GM12878 (cell line): ENCODE data around the gene RASGRF2. TPM values are rescaled to one million over a fixed set of nuclear protein-coding genes. Genes with fewer than 3 reads are reported as not detected.

Experiments
- ATAC-seq: fragments of 200-7000 bp; cut with Tn5 transposase; 3 replicates; pipeline ENCODE4 v1.9.1; 2020; ENCODE audit warnings: mild to moderate bottlenecking, moderate library complexity
- BruUV-seq: library from RNA; stranded (reverse); fragments of 400-500 nt; replicated peaks from 2 replicates; lab custom pipeline; 2021; lab: Mats Ljungman, UMichigan
- CTCF ChIA-PET: fragments of 300-600 bp; sonication (Branson Sonifier 250); formaldehyde crosslinking; extraction: SDS; loops from one replicate; lab custom pipeline; 2021; ENCODE audit warnings: inconsistent platforms; lab: Yijun Ruan, JAX
- POLR2A ChIA-PET: fragments of 350-600 bp; formaldehyde crosslinking; extraction: SDS; loops from one replicate; lab custom pipeline; 2021; ENCODE audit warnings: inconsistent platforms; lab: Charles Lee
- RAD21 ChIA-PET: fragments of 300-600 bp; sonication (Branson Sonifier 250); formaldehyde crosslinking; loops from one replicate; lab custom pipeline; 2023; ENCODE audit warnings: antibody characterized with exemption; ENCODE audit not compliant: unreplicated experiment; lab: Charles Lee
- SMC1A ChIA-PET: fragments of 300-600 bp; sonication (Branson Sonifier 250); formaldehyde crosslinking; loops from one replicate; lab custom pipeline; 2023; ENCODE audit not compliant: unreplicated experiment, uncharacterized antibody; lab: Charles Lee
- DNase-seq: peaks from one replicate; pipeline ENCODE4 v3.0.0-alpha.2; 2011; ENCODE audit warnings: low read depth, low spot score
- FAIRE-seq: peaks from 3 replicates; lab custom pipeline; 2011; peaks lifted over from hg19 to GRCh38; lab: Jason Lieb, UNC
- H2AFZ ChIP-seq: 2 replicates; pipeline ENCODE4 v1.6.0; 2011; ENCODE audit warnings: low read depth, low read length, control low read depth; ENCODE audit not compliant: control insufficient read depth
- H3K27ac ChIP-seq: 2 replicates; pipeline ENCODE4 v1.5.1; 2011; ENCODE audit warnings: control low read depth; ENCODE audit not compliant: control insufficient read depth, insufficient read depth
- H3K27me3 ChIP-seq, 2 experiments: replicated peaks in 1 of 2; 2 replicates each; pipeline versions ENCODE4 v1.6.0 to v1.6.1; 2011; ENCODE audit warnings: low read length in 1 of 2; ENCODE audit not compliant: control insufficient read depth in 2 of 2, insufficient read depth in 2 of 2
- H3K36me3 ChIP-seq, 2 experiments: 2 replicates each; pipeline ENCODE4 v1.5.1; 2011; ENCODE audit warnings: low read length in 1 of 2; ENCODE audit not compliant: control insufficient read depth in 2 of 2, insufficient read depth in 2 of 2
- H3K4me1 ChIP-seq: 2 replicates; pipeline ENCODE4 v1.6.1; 2011; ENCODE audit warnings: mild to moderate bottlenecking, low read length, moderate library complexity, mixed read lengths; ENCODE audit not compliant: control insufficient read depth, insufficient read depth
- H3K4me2 ChIP-seq: 2 replicates; pipeline ENCODE4 v1.6.0; 2011; ENCODE audit warnings: control low read depth; ENCODE audit not compliant: control insufficient read depth, insufficient read depth
- H3K4me3 ChIP-seq: fragments of 200-600 bp; sonication (generic); 2 replicates; pipeline ENCODE4 v1.5.1; 2016
- H3K79me2 ChIP-seq: 2 replicates; pipeline ENCODE4 v1.6.0; 2011; ENCODE audit warnings: low read length; ENCODE audit not compliant: control insufficient read depth, insufficient read depth
- H3K9ac ChIP-seq: 2 replicates; pipeline ENCODE4 v1.8.0; 2011; ENCODE audit warnings: low read length, control low read depth, mixed read lengths; ENCODE audit not compliant: control insufficient read depth, insufficient read depth
- H3K9me3 ChIP-seq: replicated peaks from 3 replicates; pipeline ENCODE4 v1.5.1; 2011; ENCODE audit warnings: mild to moderate bottlenecking, low read length; ENCODE audit not compliant: control insufficient read depth, insufficient read depth
- H4K20me1 ChIP-seq: 2 replicates; pipeline ENCODE4 v1.6.0; 2011; ENCODE audit not compliant: control insufficient read depth, insufficient read depth
- BHLHE40 ChIP-seq, 2 experiments: fragments of 450-650 bp in 1 of 2; IDR thresholded peaks; 2 replicates each; pipeline ENCODE4 v1.6.1; 2011 to 2017; ENCODE audit warnings: low read depth in 2 of 2, borderline replicate concordance in 1 of 2, improper control_type of control experiment in 1 of 2, low read length in 1 of 2, mild to moderate bottlenecking in 1 of 2
- DPF2 ChIP-seq: fragments of 450-650 bp; IDR thresholded peaks from 2 replicates; pipeline ENCODE4 v1.6.1; 2017; ENCODE audit warnings: mild to moderate bottlenecking
- IKZF2 ChIP-seq, 2 experiments: fragments of 450-650 bp; IDR thresholded peaks; 2 replicates each; pipeline ENCODE4 v1.6.1; 2017; ENCODE audit warnings: mild to moderate bottlenecking in 2 of 2, moderate library complexity in 2 of 2
- NR2C1 ChIP-seq: fragments of 450-650 bp; IDR thresholded peaks from 2 replicates; pipeline ENCODE4 v1.6.1; 2017; ENCODE audit warnings: antibody characterized with exemption, mild to moderate bottlenecking, moderate library complexity
- PML ChIP-seq: IDR thresholded peaks from 2 replicates; pipeline ENCODE4 v1.6.1; 2012; ENCODE audit warnings: low read length, inconsistent platforms
- ZBED1 ChIP-seq: IDR thresholded peaks from 2 replicates; pipeline ENCODE4 v1.6.1; 2016; ENCODE audit warnings: borderline replicate concordance
- ZNF622 ChIP-seq: fragments of 450-650 bp; IDR thresholded peaks from 2 replicates; pipeline ENCODE4 v1.6.1; 2017; ENCODE audit warnings: mild to moderate bottlenecking, inconsistent platforms
- in situ Hi-C: fragments of 300-500 bp; cut with MboI; formaldehyde crosslinking; loops from 9 replicates; pipeline ENCODE4 v1.14.3; 2018; ENCODE audit warnings: mixed read lengths
- intact Hi-C: fragments of 100-400 bp; cut with micrococcal nuclease; formaldehyde crosslinking; loops from one replicate; pipeline ENCODE4 v1.14.2; 2022; ENCODE audit not compliant: unreplicated experiment
- polyA plus RNA-seq, 11 experiments: library from polyadenylated mRNA; depleted of rRNA in 4 of 11; unstranded in 6 of 11; stranded (reverse) in 5 of 11; fragments of >200 nt; fragmentation: Nextera tagmentation in 4 of 11; fragmentation: Illumina TruSeq in 1 of 11; extraction: Ambion mirVana in 4 of 11; extraction: Trizol in 1 of 11; gene quantifications; 1 replicate in 1 of 11; 2 replicates in 10 of 11; pipeline versions ENCODE4 v1.2.1 to v1.2.3, GENCODE V29; 2011 to 2016; ENCODE audit warnings: inconsistent platforms in 2 of 11, missing spikeins in 2 of 11, low read depth in 1 of 11
- total RNA-seq, 4 experiments: library from RNA; depleted of rRNA in 3 of 4; stranded (reverse); fragments of >200 nt in 3 of 4; fragmentation: Illumina TruSeq in 1 of 4; extraction: Trizol in 1 of 4; gene quantifications; 2 replicates each; pipeline versions ENCODE4 v1.2.1 to v1.2.3, GENCODE V29; 2013 to 2021
- TF ChIP-seq, protein P1 (sequence below): IDR thresholded peaks from 2 replicates; pipeline ENCODE4 v1.6.1; 2012; ENCODE audit warnings: improper control_type of control experiment, low read depth, low read length; ENCODE audit not compliant: insufficient replicate concordance

The RASGRF2 gene
- total and polyA plus RNA-seq, 10 of the 15 experiments (the other 5 are each of a cell fraction or from before 2014, with no cell fraction given): 0.05 to 0.24 (median 0.07) TPM

DNA sequence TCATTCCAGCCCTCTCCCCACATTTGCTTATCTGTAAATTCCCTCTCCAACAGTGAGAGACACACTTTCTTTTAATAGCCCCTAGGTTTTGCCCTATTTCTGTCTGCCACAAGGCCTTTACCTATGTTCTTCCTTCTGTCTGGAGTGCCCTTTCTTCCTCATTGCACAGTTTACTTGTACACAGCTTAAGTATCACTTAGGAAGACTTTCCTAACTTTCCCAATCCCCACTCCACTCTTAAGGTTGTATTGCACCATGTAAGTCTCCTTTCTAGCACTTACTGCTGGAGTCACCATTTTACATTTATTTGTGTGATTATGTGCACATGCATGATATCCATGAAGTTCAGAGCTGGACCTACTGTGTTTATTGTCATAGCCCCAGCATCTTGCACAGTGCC, 262.1 kb downstream of the RASGRF2 start:
- CTCF ChIA-PET: interaction anchor here (1.0 kb wide), 1 partner anchor 77 kb away, joined by 4 read pairs; no protein-coding TSS in a partner anchor
- Histone ChIP-seq H3K36me3 (no peaks in the 10 kb centered on the region), H2AFZ (no peak overlapping the region), H3K4me2 (no peak overlapping the region), H3K9ac (no peak overlapping the region), H3K4me3 (no peak overlapping the region), H3K4me1 (no peaks in the 10 kb centered on the region), H3K27ac (no peak overlapping the region), H4K20me1 (no peaks in the 10 kb centered on the region), H3K79me2 (no peaks in the 10 kb centered on the region), H3K27me3 (no peaks in the 10 kb centered on the region), H3K9me3 (no peaks in the 10 kb centered on the region)
- in situ Hi-C loops: no loop called here
- FAIRE-seq (no peak), ATAC-seq (no peak), DNase-seq (no peak)
- POLR2A ChIA-PET: no interaction called here
- no TSS peak for BruUV-seq
- intact Hi-C loops: no loop called here
- RAD21 ChIA-PET: no interaction called here
- TF ChIP-seq, protein P1, sequence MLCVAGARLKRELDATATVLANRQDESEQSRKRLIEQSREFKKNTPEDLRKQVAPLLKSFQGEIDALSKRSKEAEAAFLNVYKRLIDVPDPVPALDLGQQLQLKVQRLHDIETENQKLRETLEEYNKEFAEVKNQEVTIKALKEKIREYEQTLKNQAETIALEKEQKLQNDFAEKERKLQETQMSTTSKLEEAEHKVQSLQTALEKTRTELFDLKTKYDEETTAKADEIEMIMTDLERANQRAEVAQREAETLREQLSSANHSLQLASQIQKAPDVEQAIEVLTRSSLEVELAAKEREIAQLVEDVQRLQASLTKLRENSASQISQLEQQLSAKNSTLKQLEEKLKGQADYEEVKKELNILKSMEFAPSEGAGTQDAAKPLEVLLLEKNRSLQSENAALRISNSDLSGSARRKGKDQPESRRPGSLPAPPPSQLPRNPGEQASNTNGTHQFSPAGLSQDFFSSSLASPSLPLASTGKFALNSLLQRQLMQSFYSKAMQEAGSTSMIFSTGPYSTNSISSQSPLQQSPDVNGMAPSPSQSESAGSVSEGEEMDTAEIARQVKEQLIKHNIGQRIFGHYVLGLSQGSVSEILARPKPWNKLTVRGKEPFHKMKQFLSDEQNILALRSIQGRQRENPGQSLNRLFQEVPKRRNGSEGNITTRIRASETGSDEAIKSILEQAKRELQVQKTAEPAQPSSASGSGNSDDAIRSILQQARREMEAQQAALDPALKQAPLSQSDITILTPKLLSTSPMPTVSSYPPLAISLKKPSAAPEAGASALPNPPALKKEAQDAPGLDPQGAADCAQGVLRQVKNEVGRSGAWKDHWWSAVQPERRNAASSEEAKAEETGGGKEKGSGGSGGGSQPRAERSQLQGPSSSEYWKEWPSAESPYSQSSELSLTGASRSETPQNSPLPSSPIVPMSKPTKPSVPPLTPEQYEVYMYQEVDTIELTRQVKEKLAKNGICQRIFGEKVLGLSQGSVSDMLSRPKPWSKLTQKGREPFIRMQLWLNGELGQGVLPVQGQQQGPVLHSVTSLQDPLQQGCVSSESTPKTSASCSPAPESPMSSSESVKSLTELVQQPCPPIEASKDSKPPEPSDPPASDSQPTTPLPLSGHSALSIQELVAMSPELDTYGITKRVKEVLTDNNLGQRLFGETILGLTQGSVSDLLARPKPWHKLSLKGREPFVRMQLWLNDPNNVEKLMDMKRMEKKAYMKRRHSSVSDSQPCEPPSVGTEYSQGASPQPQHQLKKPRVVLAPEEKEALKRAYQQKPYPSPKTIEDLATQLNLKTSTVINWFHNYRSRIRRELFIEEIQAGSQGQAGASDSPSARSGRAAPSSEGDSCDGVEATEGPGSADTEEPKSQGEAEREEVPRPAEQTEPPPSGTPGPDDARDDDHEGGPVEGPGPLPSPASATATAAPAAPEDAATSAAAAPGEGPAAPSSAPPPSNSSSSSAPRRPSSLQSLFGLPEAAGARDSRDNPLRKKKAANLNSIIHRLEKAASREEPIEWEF: no peak
- TF ChIP-seq NR2C1 (no peak), PML (no peak), DPF2 (no peak), IKZF2 (IDR thresholded peaks at IDR 0.05) (no peak), BHLHE40 (IDR thresholded peaks at IDR 0.05; ENCODE audit: borderline replicate concordance in 1 of 2, low read depth in 2 of 2, low read length in 1 of 2) (no peak), ZBED1 (no peak), ZNF622 (no peak)
- SMC1A ChIA-PET: no interaction called here
